ENCODE results near the gene GOLGA2.

GOLGA2 gene

DNA sequence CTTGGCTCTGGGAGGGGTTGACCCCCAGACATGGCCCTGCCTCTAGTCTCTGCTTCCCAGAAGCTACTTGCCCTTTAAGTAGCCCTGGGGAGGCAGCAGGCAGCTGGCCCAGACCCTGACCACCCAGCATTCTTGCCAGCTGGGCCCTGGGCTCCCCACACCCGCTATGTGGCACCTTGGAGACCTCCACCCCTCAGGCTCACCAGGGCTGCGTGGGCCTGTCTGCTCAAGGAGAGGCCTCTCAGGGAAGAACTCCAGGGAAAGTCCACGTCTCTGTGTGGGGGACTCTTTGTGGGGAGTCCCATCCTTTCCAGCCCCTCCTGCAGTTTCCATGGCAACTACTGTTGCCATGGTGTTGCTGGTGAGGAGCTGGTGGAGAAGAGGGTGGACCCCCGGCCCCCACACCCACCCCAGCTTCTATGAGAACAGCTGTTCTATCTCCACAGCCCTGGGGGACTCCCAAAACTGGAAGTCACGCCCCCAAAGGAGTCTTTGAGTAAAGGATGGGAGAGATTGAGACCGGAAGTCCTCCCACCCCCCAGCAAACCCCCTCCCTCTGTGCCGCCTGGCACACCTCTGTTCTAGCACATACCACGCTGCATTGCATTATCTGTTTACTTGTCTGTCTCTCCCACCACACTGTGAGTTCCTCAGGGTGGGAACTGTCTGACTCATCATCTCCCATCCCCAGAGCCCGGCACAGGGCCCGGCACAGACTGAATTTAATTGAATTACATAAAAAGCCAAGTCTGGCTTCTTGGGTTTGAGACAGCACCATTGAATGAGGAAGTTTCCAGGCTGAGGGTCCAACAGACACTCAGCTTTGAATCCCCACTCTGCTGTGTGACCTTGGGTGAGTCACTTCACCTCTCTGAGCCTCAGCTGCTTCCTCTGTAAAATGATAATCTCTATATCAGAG lies 60.1 kb downstream of the GOLGA2 start:
- DNase-seq (ENCODE audit: low read depth, low spot score) = no peak

DNA sequence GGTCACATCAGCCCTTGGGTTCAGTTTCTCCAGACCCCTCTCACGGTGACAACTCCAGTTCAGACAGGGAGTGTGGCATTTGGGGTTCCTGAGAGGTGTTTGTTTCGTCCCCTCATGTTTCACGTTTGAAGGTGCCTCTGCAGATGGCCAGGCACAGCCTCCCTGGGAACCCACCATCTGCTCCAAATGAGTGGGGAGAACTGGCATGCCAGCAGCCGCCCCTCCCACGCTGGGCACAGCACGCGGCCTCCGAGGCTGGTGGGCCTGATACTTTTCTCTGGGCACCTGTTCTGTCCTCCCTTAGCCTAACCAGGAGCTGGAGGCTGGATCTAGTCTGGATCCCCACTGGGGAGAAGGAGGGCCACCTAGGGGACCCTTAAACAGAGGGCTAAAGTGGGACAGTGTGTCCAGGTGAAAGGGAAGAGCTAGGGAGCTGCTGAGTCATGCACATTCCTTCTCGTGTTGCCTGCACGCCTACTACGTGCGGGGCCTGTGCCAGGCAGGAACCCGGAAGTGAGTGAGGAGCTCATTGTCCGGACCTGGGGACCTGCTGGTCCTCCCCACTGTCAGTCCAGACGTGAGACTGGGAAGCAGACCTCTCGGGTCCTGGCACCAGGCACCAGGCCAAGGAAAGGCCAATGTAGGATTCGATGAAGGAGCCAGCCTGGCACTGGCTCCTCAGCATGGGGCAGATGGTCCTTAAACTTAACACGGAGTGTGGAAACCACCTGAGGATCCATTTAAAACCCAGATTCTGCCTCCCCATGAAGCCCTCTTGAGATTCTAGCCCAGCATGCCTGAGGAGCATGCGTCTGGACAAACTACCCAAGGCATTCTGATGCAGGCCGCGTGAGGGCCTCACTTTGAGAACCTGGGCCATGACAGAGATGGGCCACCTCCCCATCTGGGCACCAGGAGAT lies 61.0 kb downstream of the GOLGA2 start:
- H3K27ac ChIP-seq = no peak overlapping the region
- no peak for DNase-seq (ENCODE audit: low read depth, low spot score)

More for the DNA sequence above, 60.1 kb downstream of the GOLGA2 start:
- H3K27ac ChIP-seq = no peak overlapping the region

DNA sequence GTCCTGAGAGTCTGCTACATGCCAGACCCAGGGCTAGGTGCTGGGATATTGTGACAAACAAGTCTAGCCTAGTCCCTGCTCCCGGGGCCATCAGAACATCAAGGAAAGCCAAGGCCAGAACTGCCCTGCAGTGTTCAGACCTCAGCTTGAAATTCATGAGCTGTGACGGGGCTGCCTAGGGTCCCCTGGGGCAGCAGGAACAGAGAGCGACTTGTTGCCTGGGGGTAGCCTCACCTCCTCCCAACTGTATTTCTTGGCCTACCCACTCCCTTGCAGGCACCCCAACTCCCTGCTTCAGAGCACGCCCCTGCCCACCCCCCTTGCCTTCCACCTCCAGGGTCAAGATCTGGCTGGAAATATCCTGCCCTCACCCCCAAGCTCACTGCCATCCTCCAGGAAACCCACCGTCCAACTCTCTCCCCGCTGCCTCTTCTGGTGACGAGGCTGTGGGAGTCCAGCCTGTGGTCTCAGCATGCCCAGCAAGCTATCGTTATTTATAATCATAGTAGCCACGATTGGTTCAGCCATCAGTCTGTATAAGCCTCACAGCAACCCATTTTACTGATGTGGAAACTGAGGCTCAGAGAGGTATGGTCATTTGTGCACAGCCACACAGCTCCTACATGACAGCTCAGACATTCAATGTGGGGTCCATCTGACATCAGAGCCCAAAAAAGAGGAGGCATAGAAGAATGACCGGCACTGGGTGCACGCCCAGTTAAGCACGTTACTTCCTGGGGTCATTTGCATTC lies 61.9 kb downstream of the GOLGA2 start:
- no peak for DNase-seq (ENCODE audit: low read depth, low spot score)
- H3K27ac ChIP-seq = no peak overlapping the region

- no peak overlapping the region for H3K27ac ChIP-seq
- no peak for DNase-seq (ENCODE audit: low read depth, low spot score)
These were observed 63.9 kb downstream of the GOLGA2 start for GRCh38 chr9:128211981-128212281.

DNA sequence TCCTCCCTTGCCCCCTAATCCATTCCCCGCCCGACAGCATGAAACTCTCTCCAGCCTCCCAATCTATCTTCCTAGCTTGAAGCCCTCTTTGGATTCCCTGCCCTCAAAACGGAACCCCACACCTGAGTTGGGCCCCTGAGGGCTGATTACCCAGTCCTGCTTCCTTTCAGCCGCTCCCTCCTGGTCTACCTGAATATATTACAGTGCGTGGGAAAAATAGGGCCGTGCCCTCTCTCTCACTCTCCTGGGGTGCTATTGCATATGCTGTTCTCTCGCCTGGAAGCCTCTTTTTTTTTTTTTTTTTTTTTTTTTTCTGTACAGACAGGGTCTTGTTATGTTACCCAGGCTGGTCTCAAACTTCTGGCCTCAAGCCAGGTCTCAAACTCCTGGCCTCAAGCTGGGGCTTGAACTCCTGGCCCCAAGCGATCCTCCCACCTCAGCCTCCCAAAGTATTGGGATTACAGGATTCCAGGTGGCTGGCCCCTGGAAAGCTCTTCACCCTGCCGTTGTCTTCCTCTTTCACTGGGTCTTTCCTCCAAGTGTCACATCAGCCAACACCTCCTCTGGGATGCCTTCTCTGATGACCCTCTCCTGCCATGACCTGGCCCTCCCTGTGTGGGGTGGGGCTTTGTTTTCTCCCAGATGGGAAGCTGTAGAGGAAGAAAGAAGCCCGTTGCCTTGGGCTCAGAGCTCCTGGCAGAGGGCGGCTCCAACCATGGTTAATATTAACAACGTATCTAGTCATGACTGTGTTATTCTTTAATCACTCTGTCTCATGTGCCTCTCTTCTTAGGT lies 64.4 kb downstream of the GOLGA2 start:
- no peak overlapping the region for H3K27ac ChIP-seq
- no peak for DNase-seq (ENCODE audit: low read depth, low spot score)

GRCh38 chr9:128208946-128209669 lies 66.7 kb downstream of the GOLGA2 start:
- no peak for DNase-seq (ENCODE audit: low read depth, low spot score)
- H3K27ac ChIP-seq = no peak overlapping the region

GRCh38 chr9:128208386-128208785 lies 67.4 kb downstream of the GOLGA2 start:
- no peak for DNase-seq (ENCODE audit: low read depth, low spot score)
- no peak overlapping the region for H3K27ac ChIP-seq

GRCh38 chr9:128206916-128207910 lies 68.6 kb downstream of the GOLGA2 start:
- H3K27ac ChIP-seq = no peak overlapping the region
- DNase-seq (ENCODE audit: low read depth, low spot score) = no peak

DNA sequence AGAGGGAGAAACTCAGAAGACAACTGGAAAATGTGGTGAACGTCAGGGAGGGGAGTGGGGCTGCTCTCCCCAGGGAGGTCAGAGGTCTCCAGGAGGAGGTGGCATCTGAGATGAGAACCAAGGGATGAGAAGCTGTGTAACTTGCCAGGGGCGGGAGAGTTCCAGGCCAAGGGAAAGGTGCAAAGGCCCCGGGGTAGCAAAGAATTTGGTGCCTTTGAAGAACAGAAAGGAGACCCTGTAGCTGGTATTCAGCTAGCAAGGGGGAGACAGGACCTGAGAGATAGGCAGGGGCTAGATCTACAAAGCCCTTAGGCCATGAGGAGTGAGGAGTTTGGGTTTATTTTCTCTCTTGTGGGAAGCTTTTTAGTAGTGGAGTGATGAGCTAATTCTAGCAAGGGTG lies 69.3 kb downstream of the GOLGA2 start:
- DNase-seq (ENCODE audit: low read depth, low spot score) = no peak
- no peak overlapping the region for H3K27ac ChIP-seq
